ENCODE data around the gene ASB18. TPM values are rescaled to one million over a fixed set of nuclear protein-coding genes. Genes with fewer than 3 reads are reported as not detected.

Gene ASB18
- total RNA-seq, 4 donors from 2014 or later = not detected

DNA sequence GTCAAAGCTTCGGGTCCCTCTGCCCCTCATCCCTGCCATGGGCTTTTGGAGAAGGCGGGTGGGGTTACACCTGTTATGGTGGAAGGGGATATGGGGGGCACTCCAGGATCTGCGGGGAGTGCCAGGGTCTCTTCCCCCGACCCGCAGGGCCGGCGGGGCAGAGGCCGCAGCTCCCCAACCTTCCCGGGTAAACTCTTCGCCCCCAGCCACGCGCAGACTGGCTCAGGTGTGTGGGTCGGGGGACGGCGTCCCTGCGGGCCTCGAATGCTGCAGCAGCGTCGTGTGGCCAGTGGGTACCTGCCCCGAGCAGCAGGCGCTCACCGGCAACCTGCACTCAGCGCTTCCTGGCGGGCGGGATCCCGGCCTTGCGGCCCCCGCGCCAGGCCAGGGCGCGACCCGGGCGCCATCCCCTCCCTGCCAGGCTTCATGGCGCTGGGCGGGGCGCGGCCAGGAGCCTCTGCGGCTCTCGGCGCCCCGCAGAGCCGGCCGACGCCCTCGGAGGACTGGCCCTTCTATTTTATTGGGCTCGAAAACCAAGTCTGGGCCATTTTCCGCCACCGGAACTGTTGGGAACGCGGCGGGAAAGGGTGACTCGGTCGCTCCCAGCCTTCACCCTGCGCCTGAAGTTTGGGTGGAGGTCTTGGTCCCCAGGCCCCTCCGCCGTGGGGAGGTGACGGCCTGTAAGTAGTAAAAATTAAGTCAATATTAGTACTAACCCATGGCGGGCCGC lies 100.6 kb downstream of the ASB18 start:
- Histone ChIP-seq H3K27me3 (peaks cover 34 to 69% of the 10 kb centered on the region in 2 donors), H3K9me3 (no peaks in the 10 kb centered on the region), H3K4me3 (peak overlapping the region in 1 of 2 donors; percentile 7), H3K36me3 (no peaks in the 10 kb centered on the region), H3K4me1 (peaks cover 0 to 43% of the 10 kb centered on the region in 2 donors), H3K27ac (no peak overlapping the region)
- intact Hi-C loops (cut with DNase I; ENCODE audit: low total_unique reads) = no loop called here
- no peak for TF ChIP-seq POLR2A (IDR thresholded peaks at IDR 0.05)
- TF ChIP-seq, protein P1, sequence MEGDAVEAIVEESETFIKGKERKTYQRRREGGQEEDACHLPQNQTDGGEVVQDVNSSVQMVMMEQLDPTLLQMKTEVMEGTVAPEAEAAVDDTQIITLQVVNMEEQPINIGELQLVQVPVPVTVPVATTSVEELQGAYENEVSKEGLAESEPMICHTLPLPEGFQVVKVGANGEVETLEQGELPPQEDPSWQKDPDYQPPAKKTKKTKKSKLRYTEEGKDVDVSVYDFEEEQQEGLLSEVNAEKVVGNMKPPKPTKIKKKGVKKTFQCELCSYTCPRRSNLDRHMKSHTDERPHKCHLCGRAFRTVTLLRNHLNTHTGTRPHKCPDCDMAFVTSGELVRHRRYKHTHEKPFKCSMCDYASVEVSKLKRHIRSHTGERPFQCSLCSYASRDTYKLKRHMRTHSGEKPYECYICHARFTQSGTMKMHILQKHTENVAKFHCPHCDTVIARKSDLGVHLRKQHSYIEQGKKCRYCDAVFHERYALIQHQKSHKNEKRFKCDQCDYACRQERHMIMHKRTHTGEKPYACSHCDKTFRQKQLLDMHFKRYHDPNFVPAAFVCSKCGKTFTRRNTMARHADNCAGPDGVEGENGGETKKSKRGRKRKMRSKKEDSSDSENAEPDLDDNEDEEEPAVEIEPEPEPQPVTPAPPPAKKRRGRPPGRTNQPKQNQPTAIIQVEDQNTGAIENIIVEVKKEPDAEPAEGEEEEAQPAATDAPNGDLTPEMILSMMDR (IDR thresholded peaks at IDR 0.05) = no peak
- DNase-seq = no peak

DNA sequence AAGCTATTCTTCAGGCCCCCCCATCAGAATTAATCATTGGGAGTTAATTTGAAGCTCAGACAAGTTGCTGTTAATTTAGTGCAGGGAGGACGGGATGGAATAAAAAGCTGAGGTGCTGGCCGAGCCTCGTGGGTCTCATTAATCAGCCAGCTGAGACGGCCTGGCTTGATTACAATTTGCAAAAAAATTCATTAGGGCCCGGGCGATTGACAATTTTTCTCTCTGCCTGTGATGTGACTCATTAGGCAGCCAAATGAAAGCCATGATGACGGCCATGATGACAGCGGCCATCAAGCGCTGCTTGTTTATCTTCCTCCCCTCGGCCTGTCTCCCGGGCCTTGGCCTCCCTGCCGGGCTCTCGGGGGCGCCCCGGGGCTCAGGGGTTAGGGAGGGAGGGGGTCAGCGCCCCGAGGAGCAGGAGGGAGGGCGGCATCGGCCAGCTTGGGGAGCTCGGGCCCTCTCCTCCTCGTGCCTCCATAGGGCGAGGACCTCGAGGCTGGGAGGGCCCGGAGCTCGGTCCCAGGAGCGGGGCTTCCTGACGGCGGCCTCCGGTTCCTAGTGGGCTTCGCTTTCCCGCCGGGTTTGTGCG lies 101.2 kb downstream of the ASB18 start:
- H3K27ac ChIP-seq = no peak overlapping the region
- intact Hi-C loops (cut with DNase I; ENCODE audit: low total_unique reads) = no loop called here
- H3K27me3 ChIP-seq = peaks cover 27 to 67% of the 10 kb centered on the region in 2 donors
- H3K36me3 ChIP-seq = no peaks in the 10 kb centered on the region
- TF ChIP-seq, protein P1 (IDR thresholded peaks at IDR 0.05) = no peak
- TF ChIP-seq POLR2A (IDR thresholded peaks at IDR 0.05) = no peak
- no peaks in the 10 kb centered on the region for H3K9me3 ChIP-seq
- peaks cover 0 to 36% of the 10 kb centered on the region in 2 donors for H3K4me1 ChIP-seq
- no peak overlapping the region for H3K4me3 ChIP-seq
- no peak for DNase-seq

GRCh38 chr2:236162031-236162845 lies 102.0 kb downstream of the ASB18 start:
- Histone ChIP-seq H3K36me3 (no peaks in the 10 kb centered on the region), H3K27me3 (peaks cover 23 to 67% of the 10 kb centered on the region in 2 donors), H3K4me3 (no peak overlapping the region), H3K4me1 (peaks cover 0 to 29% of the 10 kb centered on the region in 2 donors), H3K9me3 (no peaks in the 10 kb centered on the region), H3K27ac (no peak overlapping the region)
- intact Hi-C loops (cut with DNase I; ENCODE audit: low total_unique reads) = no loop called here
- no peak for DNase-seq
- no peak for TF ChIP-seq POLR2A (IDR thresholded peaks at IDR 0.05)
- TF ChIP-seq, protein P1 (IDR thresholded peaks at IDR 0.05) = no peak

- Histone ChIP-seq H3K27ac (no peak overlapping the region), H3K4me3 (no peak overlapping the region), H3K4me1 (peaks cover 0 to 22% of the 10 kb centered on the region in 2 donors), H3K36me3 (no peaks in the 10 kb centered on the region), H3K27me3 (peaks cover 18 to 62% of the 10 kb centered on the region in 2 donors), H3K9me3 (no peaks in the 10 kb centered on the region)
- TF ChIP-seq, protein P1 (IDR thresholded peaks at IDR 0.05) = no peak
- TF ChIP-seq POLR2A (IDR thresholded peaks at IDR 0.05) = no peak
- intact Hi-C loops (cut with DNase I; ENCODE audit: low total_unique reads) = no loop called here
- DNase-seq = no peak
Observed at GRCh38 chr2:236161531-236161930, 102.7 kb downstream of the ASB18 start.

All from uterus (tissue), 4 donors.